ENCODE results near the gene TPST1.

The TPST1 gene

DNA sequence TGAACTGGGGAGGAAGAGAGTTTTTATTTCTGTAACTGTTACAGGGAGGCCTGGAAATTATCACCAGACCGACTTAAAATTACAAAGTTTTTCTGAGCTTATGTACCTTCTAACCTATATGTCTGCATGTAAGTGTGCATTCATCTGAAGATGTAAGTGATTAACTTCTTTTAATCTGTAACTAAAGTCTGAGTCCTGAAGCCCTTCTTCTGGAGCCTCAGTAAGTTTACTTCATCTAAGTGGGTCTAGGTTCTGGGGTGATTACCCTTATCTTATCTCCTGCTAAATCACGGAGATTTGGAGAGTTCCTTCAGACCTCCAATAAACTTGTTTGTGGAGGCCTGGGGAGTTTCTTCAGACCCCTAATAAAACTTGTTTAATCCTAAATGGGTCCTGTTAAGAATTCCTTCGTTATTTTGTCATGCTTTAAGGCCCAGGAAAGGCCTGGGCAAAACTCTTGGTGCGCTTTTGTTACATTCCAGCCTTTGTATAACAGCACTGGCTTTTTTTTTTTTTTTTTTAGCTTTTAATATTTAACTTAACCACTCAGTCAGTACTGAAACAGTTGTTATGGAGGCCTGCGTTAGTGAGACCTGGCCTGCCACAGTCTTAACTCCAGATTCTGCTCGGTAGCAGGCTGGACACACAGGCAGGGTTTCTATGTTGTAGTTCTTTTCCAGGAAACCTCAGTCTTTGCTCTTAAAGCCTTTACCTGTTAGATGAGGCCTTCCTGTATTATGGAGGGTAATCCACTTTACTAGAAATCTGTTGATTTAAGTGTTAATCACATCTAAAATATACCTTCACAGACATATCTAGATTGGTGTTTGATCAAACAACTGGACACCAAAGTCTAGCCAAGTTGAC is 33.0 kb downstream of the TPST1 start:
- ATAC-seq (replicated peaks) (no peak), DNase-seq (no peak)
- H3K4me3 Mint-ChIP-seq, result no peak overlapping the region
- peaks cover 16 to 28% of the 10 kb centered on the region in 2 donors for H3K4me1 Mint-ChIP-seq
- H3K27ac Mint-ChIP-seq, result no peak overlapping the region
- no peaks in the 10 kb centered on the region for H3K27me3 Mint-ChIP-seq
- H3K9me3 Mint-ChIP-seq, result peaks cover 0 to 2% of the 10 kb centered on the region in 2 donors
- peaks cover 3 to 15% of the 10 kb centered on the region in 2 donors for H3K36me3 Mint-ChIP-seq

DNA sequence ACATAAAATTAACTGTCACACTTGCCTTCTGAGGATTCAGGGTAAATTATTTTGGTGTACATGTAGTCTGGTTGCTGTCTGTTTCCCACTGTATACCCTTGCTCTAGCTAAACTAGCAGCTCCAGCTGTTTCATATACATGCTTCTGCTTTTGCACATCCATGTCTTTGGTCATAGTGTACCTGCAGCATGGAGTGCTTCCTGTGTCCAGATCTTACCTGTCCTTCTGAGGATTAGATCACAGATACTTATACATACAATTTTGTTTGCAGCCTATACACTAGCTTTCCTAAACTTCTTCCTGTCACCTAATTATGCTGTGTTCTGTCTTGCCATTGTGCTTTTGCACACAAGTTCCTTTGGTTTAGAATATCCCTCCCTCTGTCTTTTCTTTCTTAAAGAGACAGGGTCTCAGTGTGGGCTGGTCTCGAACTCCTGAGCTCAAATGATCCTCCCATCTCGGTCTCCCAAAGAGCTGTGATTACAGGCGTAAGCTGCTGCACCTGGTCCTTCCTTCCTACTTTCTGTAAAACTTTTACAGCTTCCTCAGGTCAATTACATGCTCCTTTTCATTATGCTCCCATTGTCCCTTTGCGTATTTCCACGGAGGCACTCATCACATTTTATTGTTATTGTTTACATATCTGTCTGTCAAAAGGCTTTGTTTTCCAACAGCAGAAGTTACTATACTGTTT is 33.8 kb downstream of the TPST1 start:
- Mint-ChIP-seq H3K4me1 (peaks cover 14 to 22% of the 10 kb centered on the region in 2 donors), H3K27ac (no peak overlapping the region), H3K4me3 (no peak overlapping the region), H3K27me3 (no peaks in the 10 kb centered on the region), H3K36me3 (peaks cover 0 to 10% of the 10 kb centered on the region in 2 donors), H3K9me3 (no peaks in the 10 kb centered on the region)
- no peak for ATAC-seq (replicated peaks)
- DNase-seq, result no peak

DNA sequence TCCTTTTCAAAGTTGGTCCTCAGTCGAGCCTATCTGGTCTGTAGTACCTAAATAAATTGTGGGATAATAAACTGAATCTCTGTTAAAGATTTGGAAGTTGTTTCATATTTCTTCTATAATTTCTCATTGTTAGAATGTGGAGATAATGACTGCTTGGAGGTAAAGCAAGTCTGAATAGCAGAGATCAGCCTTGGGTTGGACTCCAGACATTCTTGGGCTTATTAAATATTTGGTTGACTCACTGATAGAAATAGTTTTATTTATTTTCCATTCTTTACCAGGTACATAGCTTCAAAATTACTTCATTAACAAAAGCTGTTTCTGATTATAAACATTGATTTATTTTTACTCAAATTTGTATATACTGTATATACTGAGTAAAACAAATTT is 34.3 kb downstream of the TPST1 start:
- ATAC-seq (replicated peaks) (no peak), DNase-seq (no peak)
- H3K4me3 Mint-ChIP-seq, result no peak overlapping the region
- peaks cover 0 to 6% of the 10 kb centered on the region in 2 donors for H3K36me3 Mint-ChIP-seq
- peaks cover 16 to 24% of the 10 kb centered on the region in 2 donors for H3K4me1 Mint-ChIP-seq
- no peak overlapping the region for H3K27ac Mint-ChIP-seq
- H3K9me3 Mint-ChIP-seq, result no peaks in the 10 kb centered on the region
- H3K27me3 Mint-ChIP-seq, result no peaks in the 10 kb centered on the region

DNA sequence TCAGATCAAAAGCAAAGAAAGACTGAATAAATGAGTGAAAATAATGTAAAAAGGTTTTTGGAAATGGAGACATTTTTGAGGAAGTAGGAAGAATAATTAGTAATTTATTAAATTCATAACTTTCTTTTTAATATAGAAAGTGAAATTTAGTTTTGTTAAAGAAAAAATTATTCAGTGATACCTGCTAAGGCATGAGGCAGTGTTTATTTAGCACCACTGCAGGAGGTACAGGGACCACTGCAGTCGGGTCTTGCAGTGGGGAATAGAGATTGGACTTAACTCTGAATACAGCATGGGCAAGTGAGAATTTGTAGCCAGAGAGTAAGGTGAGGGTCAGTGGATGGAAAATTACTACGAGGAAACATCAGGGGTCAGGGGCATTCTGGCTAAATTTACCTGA is 39.9 kb downstream of the TPST1 start:
- Mint-ChIP-seq H3K9me3 (peaks cover 0 to 1% of the 10 kb centered on the region in 2 donors), H3K36me3 (peaks cover 1 to 15% of the 10 kb centered on the region in 2 donors), H3K27me3 (no peaks in the 10 kb centered on the region), H3K4me3 (peak overlapping the region in 1 of 2 donors; percentile 20), H3K27ac (no peak overlapping the region), H3K4me1 (peaks cover 10 to 25% of the 10 kb centered on the region in 2 donors)
- no peak for ATAC-seq (replicated peaks)
- no peak for DNase-seq

GRCh38 chr7:66246554-66247171 is 41.5 kb downstream of the TPST1 start:
- H3K4me1 Mint-ChIP-seq, result peaks cover 10 to 25% of the 10 kb centered on the region in 2 donors
- no peaks in the 10 kb centered on the region for H3K27me3 Mint-ChIP-seq
- H3K27ac Mint-ChIP-seq, result no peak overlapping the region
- peaks cover 3 to 12% of the 10 kb centered on the region in 2 donors for H3K36me3 Mint-ChIP-seq
- H3K4me3 Mint-ChIP-seq, result no peak overlapping the region
- no peak for ATAC-seq (replicated peaks)
- DNase-seq, result no peak
- peaks cover 0 to 1% of the 10 kb centered on the region in 2 donors for H3K9me3 Mint-ChIP-seq

- ATAC-seq (replicated peaks) (no peak), DNase-seq (no peak)
- Mint-ChIP-seq H3K27ac (no peak overlapping the region), H3K4me1 (peaks cover 10 to 25% of the 10 kb centered on the region in 2 donors), H3K36me3 (peaks cover 3 to 12% of the 10 kb centered on the region in 2 donors), H3K4me3 (no peak overlapping the region), H3K9me3 (peaks cover 0 to 1% of the 10 kb centered on the region in 2 donors), H3K27me3 (no peaks in the 10 kb centered on the region)
Observed at GRCh38 chr7:66247380-66248078, 42.4 kb downstream of the TPST1 start.

- no peak overlapping the region for H3K27ac Mint-ChIP-seq
- peaks cover 0 to 1% of the 10 kb centered on the region in 2 donors for H3K9me3 Mint-ChIP-seq
- peaks cover 3 to 8% of the 10 kb centered on the region in 2 donors for H3K36me3 Mint-ChIP-seq
- H3K4me3 Mint-ChIP-seq, result no peak overlapping the region
- peaks cover 3 to 16% of the 10 kb centered on the region in 2 donors for H3K4me1 Mint-ChIP-seq
- DNase-seq, result no peak
- H3K27me3 Mint-ChIP-seq, result no peaks in the 10 kb centered on the region
- no peak for ATAC-seq (replicated peaks)
Observed at GRCh38 chr7:66250711-66251110, 45.6 kb downstream of the TPST1 start.

DNA sequence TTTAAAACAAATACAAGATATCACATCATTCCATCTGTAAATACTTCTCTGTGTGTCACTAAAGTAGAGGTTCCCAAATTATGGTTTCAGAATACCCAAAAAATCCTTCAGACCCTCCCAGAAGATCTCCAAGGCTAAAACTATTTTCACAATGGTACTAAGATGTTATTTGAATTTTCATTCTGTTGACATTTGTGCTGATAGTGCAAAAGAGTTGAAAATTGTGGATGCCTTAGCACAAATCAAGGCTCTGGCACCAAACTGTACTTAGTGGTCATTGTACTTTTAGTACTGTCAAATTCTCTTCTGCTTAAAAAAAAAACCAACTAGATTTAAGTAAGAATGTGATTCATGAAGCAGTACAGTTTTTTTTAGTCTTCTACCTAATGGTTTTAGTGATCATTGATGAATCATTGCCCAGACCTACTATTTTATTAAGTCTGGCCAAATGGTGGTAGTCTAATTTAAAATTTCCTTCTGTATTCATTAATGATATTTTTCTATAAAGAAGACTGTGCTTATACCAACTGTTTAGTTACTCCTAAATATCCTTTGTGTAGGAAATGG is 50.5 kb downstream of the TPST1 start:
- Mint-ChIP-seq H3K4me3 (no peak overlapping the region), H3K36me3 (peaks cover 5 to 7% of the 10 kb centered on the region in 2 donors), H3K4me1 (peaks cover 6 to 30% of the 10 kb centered on the region in 2 donors), H3K9me3 (no peaks in the 10 kb centered on the region), H3K27ac (no peak overlapping the region), H3K27me3 (no peaks in the 10 kb centered on the region)
- DNase-seq (no peak), ATAC-seq (replicated peaks) (no peak)

DNA sequence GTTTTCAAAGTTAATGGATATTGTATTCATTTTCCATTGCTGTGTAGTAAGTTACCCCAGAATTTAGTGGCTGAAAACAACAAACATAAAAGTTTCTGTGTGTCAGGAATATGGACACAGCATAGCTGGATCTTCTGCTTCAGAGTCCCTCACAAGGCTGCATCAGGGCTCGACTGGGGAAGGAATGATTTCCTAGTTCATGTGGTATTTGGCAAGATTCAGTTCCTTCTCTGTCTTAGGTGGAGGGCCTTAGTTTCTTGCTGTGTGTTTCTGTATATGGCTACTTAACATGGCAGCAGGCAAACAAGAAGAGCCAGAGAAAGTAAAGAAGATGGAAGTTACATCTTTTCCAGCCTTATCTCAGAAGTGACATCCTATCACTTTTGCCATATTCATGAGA is 51.1 kb downstream of the TPST1 start:
- ATAC-seq (replicated peaks) (peak in 1 of 2 donors; percentile 27), DNase-seq (no peak)
- Mint-ChIP-seq H3K4me3 (no peak overlapping the region), H3K27ac (no peak overlapping the region), H3K36me3 (peaks cover 8 to 11% of the 10 kb centered on the region in 2 donors), H3K9me3 (no peaks in the 10 kb centered on the region), H3K4me1 (peaks cover 7 to 31% of the 10 kb centered on the region in 2 donors), H3K27me3 (no peaks in the 10 kb centered on the region)

GRCh38 chr7:66257481-66257880 is 52.3 kb downstream of the TPST1 start:
- H3K27me3 Mint-ChIP-seq, result no peaks in the 10 kb centered on the region
- peaks cover 10 to 38% of the 10 kb centered on the region in 2 donors for H3K4me1 Mint-ChIP-seq
- DNase-seq (no peak), ATAC-seq (replicated peaks) (no peak)
- H3K4me3 Mint-ChIP-seq, result no peak overlapping the region
- peaks cover 12 to 17% of the 10 kb centered on the region in 2 donors for H3K36me3 Mint-ChIP-seq
- no peak overlapping the region for H3K27ac Mint-ChIP-seq
- peaks cover 0 to 4% of the 10 kb centered on the region in 2 donors for H3K9me3 Mint-ChIP-seq

DNA sequence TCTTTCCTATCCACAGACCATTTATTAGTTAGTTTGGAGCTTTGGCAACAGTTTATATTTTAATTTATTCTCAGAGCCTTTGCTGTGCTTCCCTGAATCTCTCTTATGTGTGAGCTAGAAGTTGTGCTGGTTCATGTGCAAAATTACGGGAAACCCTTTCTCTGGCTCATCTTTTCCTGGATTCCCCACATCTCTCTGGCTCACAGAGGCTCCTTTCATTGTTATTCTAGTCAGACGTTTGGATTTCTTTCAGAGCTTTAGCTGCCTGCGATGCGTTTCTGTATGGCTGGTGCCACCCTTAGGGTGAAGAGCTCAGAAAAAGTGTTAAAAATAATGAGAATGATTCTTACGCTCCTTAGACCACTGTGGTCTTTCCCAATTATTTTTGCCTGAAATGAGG is 53.3 kb downstream of the TPST1 start:
- H3K27me3 Mint-ChIP-seq, result no peaks in the 10 kb centered on the region
- H3K9me3 Mint-ChIP-seq, result peaks cover under 1 to 5% of the 10 kb centered on the region in 2 donors
- DNase-seq (no peak), ATAC-seq (replicated peaks) (no peak)
- H3K36me3 Mint-ChIP-seq, result peaks cover 14 to 19% of the 10 kb centered on the region in 2 donors
- no peak overlapping the region for H3K4me3 Mint-ChIP-seq
- H3K27ac Mint-ChIP-seq, result no peak overlapping the region
- peaks cover 10 to 39% of the 10 kb centered on the region in 2 donors for H3K4me1 Mint-ChIP-seq

- no peak for ATAC-seq (replicated peaks)
- Mint-ChIP-seq H3K36me3 (peaks cover 32 to 40% of the 10 kb centered on the region in 2 donors), H3K4me1 (peaks cover 10 to 27% of the 10 kb centered on the region in 2 donors), H3K4me3 (no peak overlapping the region), H3K27me3 (no peaks in the 10 kb centered on the region), H3K27ac (no peak overlapping the region), H3K9me3 (peaks cover 16 to 20% of the 10 kb centered on the region in 2 donors)
- DNase-seq, result no peak
Observed at GRCh38 chr7:66261941-66262340, 56.8 kb downstream of the TPST1 start.

DNA sequence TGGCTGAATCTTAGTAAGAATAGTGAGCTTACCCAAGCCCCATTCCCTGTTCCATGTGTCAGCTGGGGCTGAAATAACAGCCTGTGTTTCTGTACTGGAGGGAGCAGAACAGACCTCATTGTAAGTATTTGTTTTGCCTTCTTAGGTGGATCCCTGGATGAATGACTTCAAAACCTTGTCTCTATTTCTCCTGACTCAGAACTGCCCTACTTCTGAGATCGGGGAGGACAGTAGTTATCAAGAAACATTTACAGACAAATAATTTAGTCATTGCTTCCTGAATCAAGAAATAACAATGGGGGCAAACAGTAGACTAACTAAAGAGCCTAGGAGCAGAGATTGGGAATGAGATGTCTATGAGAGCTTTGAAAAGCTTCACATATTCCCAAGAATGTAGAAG is 58.8 kb downstream of the TPST1 start:
- Mint-ChIP-seq H3K27ac (no peak overlapping the region), H3K4me1 (peaks cover 11 to 23% of the 10 kb centered on the region in 2 donors), H3K36me3 (peaks cover 38 to 52% of the 10 kb centered on the region in 2 donors), H3K27me3 (no peaks in the 10 kb centered on the region), H3K9me3 (peaks cover 19 to 20% of the 10 kb centered on the region in 2 donors), H3K4me3 (no peak overlapping the region)
- ATAC-seq (replicated peaks), result no peak
- DNase-seq, result no peak

Data from stimulated activated naive B cell treated with anti-CD40 and anti-IgM and Interleukin-4, amounts not matched to agents 10 μg/mL and 1 μg/mL and 100 μg/mL, for 72 hours (primary cell).